Upper lobe of left lung (tissue), 6 donors: ENCODE data around the gene AGGF1. TPM values are rescaled to one million over a fixed set of nuclear protein-coding genes. Genes with fewer than 3 reads are reported as not detected.

Experiments used
- ATAC-seq, 2 donors: fragments of 200-7000 bp; cut with Tn5 transposase; one replicate each; pipeline ENCODE4 v1.9.1; 2022; ENCODE audit warnings: mild to moderate bottlenecking in 2 of 2, moderate library complexity in 2 of 2; ENCODE audit not compliant: low FRiP score in 2 of 2
- DNase-seq, 2 donors: peaks; one replicate each; pipeline ENCODE4 v3.0.0-alpha.2; 2019 to 2020
- H3K27ac ChIP-seq, 4 donors: fragments of 200-600 bp; sonication (generic); one replicate each; pipeline ENCODE4 v1.5.1; 2016 to 2019
- H3K27me3 ChIP-seq, 4 donors: fragments of 200-600 bp; sonication (generic); one replicate each; pipeline ENCODE4 v1.5.1; 2017 to 2019
- H3K36me3 ChIP-seq, 4 donors: fragments of 200-600 bp; sonication (generic); one replicate each; pipeline ENCODE4 v1.5.1; 2016 to 2019
- H3K4me1 ChIP-seq, 4 donors: fragments of 200-600 bp; sonication (generic); one replicate each; pipeline ENCODE4 v1.5.1; 2018 to 2019
- H3K4me3 ChIP-seq, 4 donors: fragments of 200-600 bp; sonication (generic); one replicate each; pipeline ENCODE4 v1.5.1; 2017 to 2019; ENCODE audit warnings: mild to moderate bottlenecking in 2 of 4, moderate library complexity in 1 of 4
- H3K9me3 ChIP-seq, 4 donors: fragments of 200-600 bp; sonication (generic); one replicate each; pipeline ENCODE4 v1.5.1; 2018 to 2019
- CTCF ChIP-seq, 6 experiments: fragments of 450-650 bp in 4 of 6; fragments of 200-600 bp in 2 of 6; sonication (generic) in 2 of 6; IDR thresholded peaks; one replicate each; pipeline ENCODE4 v1.5.1; 2016 to 2019; ENCODE audit warnings: antibody characterized with exemption in 6 of 6
- EP300 ChIP-seq, 4 donors: sonication (generic); formaldehyde crosslinking; IDR thresholded peaks; one replicate each; pipeline ENCODE4 v1.5.1; 2017; ENCODE audit warnings: antibody characterized with exemption in 4 of 4, control low read depth in 2 of 4
- POLR2A ChIP-seq, 4 donors: fragments of 450-650 bp; IDR thresholded peaks; one replicate each; pipeline ENCODE4 v1.5.1; 2016 to 2017; ENCODE audit warnings: antibody characterized with exemption in 4 of 4, mild to moderate bottlenecking in 2 of 4
- POLR2AphosphoS5 ChIP-seq, 2 donors: sonication (generic); formaldehyde crosslinking; IDR thresholded peaks; one replicate each; pipeline ENCODE4 v1.5.1; 2017; ENCODE audit warnings: antibody characterized with exemption in 2 of 2
- WGBS, 2 donors: methylation state at CpG; one replicate each; pipeline ENCODE4 v1.1.5; 2017 to 2018; 5-methylcytosine and 5-hydroxymethylcytosine counted together
- total RNA-seq, 6 donors: library from RNA; depleted of rRNA in 4 of 6; stranded (reverse); fragments of >200 nt in 4 of 6; gene quantifications; one replicate each; pipeline versions ENCODE4 v1.1.0 to v1.2.1, GENCODE V29; 2016 to 2021
- donor health status: DM: no; HTN: no; CAD: no; lungs with moderate emphysema.
- donor health status: DM: no; HTN: yes; CAD: no; lungs with severe emphysema.

Gene AGGF1
- total RNA-seq, 6 donors from 2014 or later, result 20.4 to 51.3 (median 26.3) TPM

DNA sequence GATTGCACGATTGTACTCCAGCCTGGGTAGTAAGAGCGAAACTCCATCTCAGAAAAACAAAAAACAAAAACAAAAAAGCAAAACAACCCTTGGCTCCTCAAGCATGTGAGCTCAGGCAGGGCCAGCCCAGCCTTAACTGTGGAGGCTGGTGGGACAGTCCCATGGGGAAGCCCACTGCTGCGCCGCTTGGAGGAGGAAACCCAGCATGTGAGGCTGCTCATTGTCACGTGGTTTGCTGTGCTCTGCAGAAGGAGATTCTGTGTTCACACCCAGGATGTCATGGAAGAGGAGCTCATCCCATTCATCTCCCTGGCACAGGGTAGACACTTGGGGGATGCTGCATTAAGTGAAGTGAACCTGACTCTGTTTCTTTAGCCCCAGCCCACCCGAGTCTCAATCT is 52.9 kb downstream of the AGGF1 start:
- no peak for TF ChIP-seq EP300 (IDR thresholded peaks at IDR 0.05)
- no peak for TF ChIP-seq CTCF (IDR thresholded peaks at IDR 0.05)
- TF ChIP-seq POLR2AphosphoS5 (IDR thresholded peaks at IDR 0.05), result no peak
- TF ChIP-seq POLR2A (IDR thresholded peaks at IDR 0.05), result no peak
- no peak overlapping the region for H3K4me3 ChIP-seq
- no peak for ATAC-seq

GRCh38 chr5:77086368-77086688 is 56.1 kb downstream of the AGGF1 start:
- TF ChIP-seq POLR2AphosphoS5 (IDR thresholded peaks at IDR 0.05) (no peak), CTCF (IDR thresholded peaks at IDR 0.05) (no peak), POLR2A (IDR thresholded peaks at IDR 0.05) (no peak), EP300 (IDR thresholded peaks at IDR 0.05) (no peak)
- no peaks in the 10 kb centered on the region for H3K27me3 ChIP-seq
- H3K4me3 ChIP-seq, result peak overlapping the region; percentile 60 to 76 (median 73)
- WGBS, 2 donors, result 1% methylated on average over 6 of the region's 6 CpGs
- no peaks in the 10 kb centered on the region for H3K9me3 ChIP-seq
- no peak for DNase-seq
- peak overlapping the region; percentile 91 to 95 (median 92) for H3K27ac ChIP-seq
- H3K36me3 ChIP-seq, result no peaks in the 10 kb centered on the region
- ATAC-seq, result no peak
- peaks cover 10 to 21% (median 16%) of the 10 kb centered on the region in 4 donors for H3K4me1 ChIP-seq

More for the DNA sequence above, 52.9 kb downstream of the AGGF1 start:
- Histone ChIP-seq H3K27me3 (no peaks in the 10 kb centered on the region), H3K4me1 (peaks cover 6 to 18% (median 15%) of the 10 kb centered on the region in 4 donors), H3K9me3 (no peaks in the 10 kb centered on the region), H3K27ac (no peak overlapping the region), H3K36me3 (no peaks in the 10 kb centered on the region)
- DNase-seq, result peak in 1 of 2 donors; percentile 1
- WGBS, 2 donors, result 86 to 94% methylated on average over 4 to 6 of the region's 6 CpGs

DNA sequence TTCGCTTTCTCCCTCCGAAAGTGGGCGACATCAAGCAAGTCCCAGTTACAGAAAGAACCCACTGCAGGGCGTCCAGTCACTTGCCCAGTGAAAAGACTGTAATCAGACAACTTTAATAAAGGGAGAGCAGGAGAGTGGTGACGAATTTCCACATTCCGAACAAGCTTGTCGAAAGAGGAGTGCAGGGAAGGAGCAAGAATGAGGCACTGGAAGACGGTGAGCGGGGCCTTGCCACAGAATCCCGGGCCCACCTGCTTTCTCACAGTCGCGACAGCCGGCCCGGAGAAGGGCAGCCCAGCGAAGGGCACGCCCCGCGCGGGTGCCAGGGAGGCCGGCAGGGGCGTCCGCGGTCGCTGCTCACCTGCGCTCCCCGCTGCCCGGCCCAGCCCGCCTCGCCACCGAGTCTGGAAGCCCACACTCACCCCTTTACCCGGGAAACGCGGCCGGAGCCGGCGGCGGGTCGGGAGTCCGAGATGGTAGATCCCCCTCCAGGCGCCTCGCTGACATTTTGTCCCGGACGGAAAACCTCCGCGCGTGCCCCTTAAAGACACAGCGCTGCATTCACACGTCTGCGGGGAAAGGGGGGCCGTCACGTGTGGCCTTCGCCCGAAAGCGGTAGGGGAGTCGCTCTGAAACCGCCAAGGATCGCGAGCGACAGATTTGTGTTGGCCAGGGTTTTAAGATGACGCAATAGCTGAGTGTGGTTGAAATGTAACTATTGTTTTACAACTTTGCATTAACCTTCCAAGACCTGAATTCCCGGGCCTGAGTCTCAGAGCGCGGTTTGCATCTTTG is 56.7 kb downstream of the AGGF1 start, which contains the start of gene ZBED3:
Gene ZBED3, minus strand, starts transcription at position 597 of the 795 bp plus-strand sequence. CDS start 9,407 bp downstream, outside the sequence.
- Histone ChIP-seq H3K4me1 (peaks cover 10 to 21% (median 16%) of the 10 kb centered on the region in 4 donors), H3K27me3 (no peaks in the 10 kb centered on the region), H3K4me3 (peak within 1 kb of the TSS; percentile 60 to 76 (median 73)), H3K27ac (peak within 1 kb of the TSS; percentile 91 to 95 (median 92)), H3K9me3 (no peaks in the 10 kb centered on the region), H3K36me3 (no peaks in the 10 kb centered on the region)
- 0% methylated on average over 20 to 50 of the region's 63 CpGs for WGBS, 2 donors
- TF ChIP-seq CTCF (IDR thresholded peaks at IDR 0.05), result peak in 1 of 6 experiments; percentile 59
- TF ChIP-seq POLR2A (IDR thresholded peaks at IDR 0.05), result peak in 3 of 4 donors; percentile 29 to 63 (median 38)
- TF ChIP-seq POLR2AphosphoS5 (IDR thresholded peaks at IDR 0.05), result peak; percentile 19 to 63
- peak in 1 of 4 donors; percentile 8 for TF ChIP-seq EP300 (IDR thresholded peaks at IDR 0.05)
- ATAC-seq, result peak; percentile 78 to 85
- peak; percentile 82 to 91 for DNase-seq

DNA sequence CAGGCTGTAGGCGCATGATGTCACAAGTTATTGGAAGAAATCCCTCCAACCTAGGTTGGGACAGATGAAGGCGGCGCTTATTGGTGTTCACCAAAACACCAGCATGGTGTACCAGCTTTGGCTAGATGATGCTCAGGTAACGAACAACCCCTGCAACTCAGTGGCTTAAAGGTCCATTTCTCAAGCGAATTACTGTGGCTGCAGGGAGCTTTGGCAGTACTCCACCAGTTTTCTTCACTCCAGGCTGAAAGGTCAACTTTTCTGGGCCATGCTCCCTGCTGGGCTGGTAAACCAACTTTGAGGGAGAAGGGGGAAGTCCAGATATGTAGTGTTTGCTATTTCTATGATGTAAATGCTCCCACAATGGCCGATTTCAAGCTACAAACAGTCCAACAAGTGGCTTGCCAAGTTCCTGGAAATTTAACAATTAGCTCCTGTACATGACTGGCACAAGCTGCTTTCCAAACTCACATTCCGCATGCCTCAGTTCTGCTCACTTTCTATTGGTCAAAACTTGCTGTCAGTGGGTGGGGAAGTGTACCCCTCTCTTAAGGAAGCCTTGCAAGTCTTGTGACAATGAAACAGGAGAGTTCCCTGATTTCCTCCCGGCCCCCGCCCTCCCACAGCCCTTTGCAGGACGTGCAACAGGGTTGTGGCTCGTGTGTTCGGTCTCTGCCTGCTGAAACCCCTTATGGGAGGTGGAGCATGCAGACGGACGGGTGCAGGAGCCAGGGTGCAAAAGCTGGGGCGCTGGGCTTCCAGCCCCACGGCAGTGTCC is 57.5 kb downstream of the AGGF1 start:
- peak overlapping the region; percentile 60 to 76 (median 73) for H3K4me3 ChIP-seq
- ATAC-seq, result peak; percentile 71 to 78
- H3K36me3 ChIP-seq, result no peaks in the 10 kb centered on the region
- H3K27me3 ChIP-seq, result no peaks in the 10 kb centered on the region
- H3K4me1 ChIP-seq, result peaks cover 10 to 21% (median 16%) of the 10 kb centered on the region in 4 donors
- H3K27ac ChIP-seq, result peak overlapping the region; percentile 91 to 95 (median 92)
- TF ChIP-seq EP300 (IDR thresholded peaks at IDR 0.05), result peak in 1 of 4 donors; percentile 67
- TF ChIP-seq POLR2A (IDR thresholded peaks at IDR 0.05), result peak in 1 of 4 donors; percentile 31
- no peak for TF ChIP-seq CTCF (IDR thresholded peaks at IDR 0.05)
- DNase-seq, result peak; percentile 60 to 63
- WGBS, 2 donors, result 10 to 11% methylated on average over 3 to 16 of the region's 16 CpGs
- H3K9me3 ChIP-seq, result no peaks in the 10 kb centered on the region
